ENCODE results near the gene ARHGAP9.

DNA sequence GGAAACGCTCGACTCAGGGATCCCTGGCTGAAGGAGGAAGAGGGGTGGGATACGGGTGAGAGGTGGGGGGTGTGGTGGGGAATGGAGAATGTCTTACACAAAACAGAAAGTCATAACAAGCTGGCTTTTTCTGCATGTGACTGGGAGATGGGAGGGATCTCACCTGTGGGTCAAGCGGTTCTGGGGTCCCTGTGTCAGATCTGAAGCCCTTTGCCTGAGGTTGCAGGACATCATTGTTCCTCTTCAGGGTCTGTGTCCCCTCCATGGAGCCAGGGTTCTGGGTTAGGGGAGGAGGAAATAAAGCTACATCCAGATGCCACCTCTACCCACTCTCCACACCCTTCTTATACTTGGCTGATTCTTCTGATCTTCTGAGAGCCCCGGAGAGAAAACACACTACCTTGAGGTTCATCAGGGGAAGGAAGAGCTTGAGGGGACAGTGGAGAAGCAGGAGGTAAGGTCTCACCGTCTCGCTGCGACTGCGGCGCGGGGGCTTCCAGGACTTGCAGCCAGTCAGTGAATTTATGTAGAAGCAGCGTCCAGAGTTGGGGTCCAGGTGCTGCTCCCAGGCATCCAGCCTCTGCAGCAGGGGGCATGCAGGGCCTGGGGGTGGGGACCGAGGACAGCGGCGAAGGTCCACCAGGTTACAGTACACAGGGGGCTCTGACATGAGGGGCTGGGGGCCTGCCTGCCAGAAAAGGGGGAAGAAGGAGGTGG lies 2.5 kb downstream of the ARHGAP9 start:
- TF ChIP-seq, protein P1, sequence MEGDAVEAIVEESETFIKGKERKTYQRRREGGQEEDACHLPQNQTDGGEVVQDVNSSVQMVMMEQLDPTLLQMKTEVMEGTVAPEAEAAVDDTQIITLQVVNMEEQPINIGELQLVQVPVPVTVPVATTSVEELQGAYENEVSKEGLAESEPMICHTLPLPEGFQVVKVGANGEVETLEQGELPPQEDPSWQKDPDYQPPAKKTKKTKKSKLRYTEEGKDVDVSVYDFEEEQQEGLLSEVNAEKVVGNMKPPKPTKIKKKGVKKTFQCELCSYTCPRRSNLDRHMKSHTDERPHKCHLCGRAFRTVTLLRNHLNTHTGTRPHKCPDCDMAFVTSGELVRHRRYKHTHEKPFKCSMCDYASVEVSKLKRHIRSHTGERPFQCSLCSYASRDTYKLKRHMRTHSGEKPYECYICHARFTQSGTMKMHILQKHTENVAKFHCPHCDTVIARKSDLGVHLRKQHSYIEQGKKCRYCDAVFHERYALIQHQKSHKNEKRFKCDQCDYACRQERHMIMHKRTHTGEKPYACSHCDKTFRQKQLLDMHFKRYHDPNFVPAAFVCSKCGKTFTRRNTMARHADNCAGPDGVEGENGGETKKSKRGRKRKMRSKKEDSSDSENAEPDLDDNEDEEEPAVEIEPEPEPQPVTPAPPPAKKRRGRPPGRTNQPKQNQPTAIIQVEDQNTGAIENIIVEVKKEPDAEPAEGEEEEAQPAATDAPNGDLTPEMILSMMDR (IDR thresholded peaks at IDR 0.05): no peak
- TF ChIP-seq POLR2A (IDR thresholded peaks at IDR 0.05): no peak

Data from stomach (tissue), 4 donors.